GM19467 (cell line): ENCODE measurements around the gene MOSPD3.

Experiments
- ATAC-seq: cut with Tn5 transposase; IDR thresholded peaks from one replicate; pipeline ENCODE4 v1.9.1; 2021; ENCODE audit warnings: mild to moderate bottlenecking, moderate library complexity; ENCODE audit not compliant: unreplicated experiment

Gene MOSPD3

DNA sequence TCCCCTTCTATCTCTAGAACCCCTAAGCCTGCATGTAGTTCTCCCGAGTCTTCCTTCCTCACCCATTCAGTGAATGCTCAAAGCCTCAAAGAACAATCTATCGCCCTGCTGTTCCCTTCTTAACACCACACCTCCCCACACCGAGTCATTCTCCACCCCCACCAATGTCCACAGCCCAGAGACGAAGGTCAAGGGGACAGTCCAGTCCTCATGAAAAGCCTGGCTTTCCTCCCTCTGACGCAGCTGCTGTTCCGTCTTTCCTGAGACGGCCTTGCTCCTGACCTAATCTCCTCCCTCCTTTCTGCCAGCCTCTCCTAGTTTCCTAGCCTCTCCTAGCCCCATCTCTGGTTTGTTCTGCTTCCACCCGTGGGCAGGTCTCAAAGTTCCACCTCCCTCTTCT is 9.2 kb downstream of the MOSPD3 start:
- ATAC-seq = no peak

DNA sequence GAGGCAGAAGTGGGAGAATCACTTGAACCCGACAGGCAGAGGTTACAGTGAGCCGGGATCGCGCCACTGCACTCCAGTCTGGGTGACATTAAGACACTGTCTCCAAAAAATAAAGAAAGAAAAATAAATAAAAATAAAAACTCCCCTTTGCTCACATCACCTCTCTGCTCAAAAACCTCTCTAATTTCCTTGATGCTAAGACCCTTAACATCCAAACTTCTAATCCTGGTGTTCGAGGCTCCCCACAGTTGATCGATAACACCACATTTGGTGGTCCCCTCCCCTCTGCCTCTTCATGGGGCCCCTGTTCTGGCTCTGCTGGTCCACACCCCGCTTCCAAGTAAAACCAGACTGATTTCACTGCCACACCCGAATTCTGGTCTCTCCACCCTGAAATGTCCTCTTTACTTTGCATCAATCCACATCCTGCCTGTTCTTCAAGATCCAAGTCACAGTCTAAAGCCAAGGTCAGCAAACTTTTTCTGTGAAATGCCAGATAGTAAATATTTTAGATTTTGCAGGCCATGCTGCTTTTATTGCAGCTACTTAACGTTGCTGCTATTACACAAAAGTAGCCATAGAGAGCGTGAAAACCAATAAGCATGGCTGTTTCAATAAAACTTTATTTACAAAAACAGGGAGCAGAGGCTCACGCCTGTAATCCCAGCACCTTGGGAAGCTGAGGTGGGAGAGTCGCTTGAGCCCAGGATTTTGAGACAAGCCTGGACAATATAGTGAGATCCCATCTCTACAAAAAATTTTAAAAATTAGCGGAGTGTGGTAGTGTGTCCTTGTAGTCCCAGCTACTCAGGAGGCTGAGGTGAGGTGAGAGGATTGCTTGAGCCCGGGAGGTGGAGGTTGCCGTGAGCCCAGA is 11.8 kb downstream of the MOSPD3 start:
- no peak for ATAC-seq

DNA sequence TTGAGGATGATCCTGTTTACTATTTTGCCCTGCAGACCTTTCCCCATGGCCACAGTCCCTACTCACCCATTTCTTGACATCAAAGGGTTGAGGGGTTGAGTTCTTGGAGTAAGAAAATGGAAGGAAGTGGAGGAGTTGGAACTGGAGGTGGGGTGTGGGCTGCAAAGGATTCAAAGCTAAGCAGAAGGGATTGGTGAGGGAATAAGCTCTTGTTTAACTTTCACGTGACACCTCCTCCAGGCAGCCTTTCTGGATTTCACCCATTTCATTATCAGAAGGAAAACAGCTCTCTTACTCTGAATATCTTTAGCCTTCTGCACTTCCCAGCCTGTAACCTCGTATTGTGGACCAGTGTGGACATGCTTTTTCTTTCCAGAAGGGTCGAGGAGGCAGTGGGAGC is 13.7 kb downstream of the MOSPD3 start:
- ATAC-seq = no peak

DNA sequence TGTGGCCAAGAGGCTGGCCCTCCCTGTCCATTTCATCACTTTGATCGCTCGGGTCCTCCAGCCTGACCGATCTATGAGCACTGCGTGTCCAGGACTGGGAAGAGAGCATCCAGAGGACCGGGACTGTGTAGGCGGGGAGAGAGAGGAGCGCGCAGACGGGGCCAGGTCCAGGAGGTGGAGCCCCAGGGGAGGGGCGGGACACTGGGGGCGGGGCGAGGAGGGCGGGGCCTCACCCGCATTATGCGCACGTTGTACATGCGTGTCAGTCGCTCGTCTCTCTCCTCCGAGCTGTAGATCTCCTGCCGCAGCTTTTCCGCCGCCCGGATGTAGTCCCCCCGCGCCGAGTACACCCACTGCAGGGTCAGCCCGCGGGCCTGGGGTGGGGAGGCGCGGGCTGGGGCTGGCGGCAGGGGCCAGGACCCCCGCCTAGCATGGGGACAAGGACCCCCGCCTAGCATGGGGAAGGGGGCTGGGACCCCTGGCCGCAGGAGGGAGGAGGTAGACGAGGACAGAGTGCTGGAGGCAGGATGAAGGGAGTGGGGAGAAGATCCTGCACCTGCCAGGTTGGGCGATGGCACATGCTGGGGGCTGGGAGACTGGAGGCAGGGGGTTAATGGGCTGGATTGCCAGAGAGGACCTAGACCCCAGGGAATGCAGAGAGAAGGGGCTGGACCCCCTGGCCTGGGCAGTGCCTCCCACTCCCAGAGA is 14.3 kb downstream of the MOSPD3 start:
- peak; percentile 57 for ATAC-seq

DNA sequence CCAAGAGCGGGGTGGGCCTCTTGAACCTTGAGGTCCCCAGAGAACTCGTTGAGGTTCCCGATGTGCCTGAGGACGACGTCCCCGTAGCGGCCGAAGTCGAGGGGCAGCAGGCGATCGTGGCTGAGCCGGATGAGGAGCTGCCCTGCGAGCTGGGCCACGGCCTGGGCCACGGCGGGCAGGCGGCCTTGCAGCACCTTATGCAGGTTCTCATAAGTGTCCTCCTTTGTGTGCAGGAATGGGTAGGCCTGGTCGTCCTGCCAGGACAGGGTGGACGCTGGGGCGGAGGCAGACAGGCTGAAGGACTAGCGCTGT is 14.9 kb downstream of the MOSPD3 start:
- ATAC-seq = no peak

DNA sequence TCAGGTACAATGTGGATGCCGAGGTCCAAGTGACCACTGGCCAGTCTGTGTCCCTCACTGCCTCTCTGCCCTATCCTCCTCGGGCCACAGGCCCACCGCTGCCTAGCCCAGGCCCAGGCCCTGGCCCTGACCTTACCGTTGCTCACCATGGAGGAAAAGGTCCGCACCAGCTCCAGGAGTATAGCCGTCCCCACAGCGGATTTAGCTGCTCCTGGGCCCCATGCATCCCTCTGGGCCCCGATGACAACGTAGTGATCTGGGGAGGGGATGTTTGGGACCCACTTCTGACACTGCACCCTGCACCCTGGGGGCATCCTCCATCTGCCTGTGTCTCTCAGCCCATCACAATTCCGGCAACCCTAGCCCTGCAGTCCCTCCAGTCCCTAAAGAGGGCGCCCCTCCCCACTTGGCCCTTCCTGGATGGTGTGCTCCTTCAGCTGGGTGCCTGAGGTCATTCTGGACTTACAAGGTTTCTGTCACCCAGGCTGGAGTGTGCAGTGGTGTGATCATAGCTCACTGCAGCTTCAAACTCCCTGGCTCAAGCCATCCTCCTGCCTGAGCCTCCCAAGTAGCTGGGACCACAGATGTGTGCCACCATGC is 16.9 kb downstream of the MOSPD3 start:
- no peak for ATAC-seq

DNA sequence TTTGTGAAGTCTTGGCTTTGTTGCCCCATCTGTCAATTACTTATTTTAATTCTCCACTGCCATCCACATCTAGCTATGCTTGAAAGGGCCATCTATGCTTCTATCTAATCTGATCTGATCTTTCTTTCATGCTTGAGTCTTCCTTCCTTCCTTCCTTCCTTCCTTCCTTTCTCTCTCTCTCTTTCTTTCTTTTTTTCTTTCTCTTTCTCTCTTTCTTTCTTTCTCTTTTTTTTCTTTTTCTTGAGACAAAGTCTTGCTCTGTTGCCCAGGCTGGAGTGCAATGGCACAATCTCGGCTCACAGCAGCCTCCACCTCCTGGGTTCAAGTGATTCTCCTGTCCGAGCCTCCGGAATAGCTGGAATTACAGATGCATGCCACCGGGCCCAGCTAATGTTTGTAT is 17.7 kb downstream of the MOSPD3 start:
- no peak for ATAC-seq

DNA sequence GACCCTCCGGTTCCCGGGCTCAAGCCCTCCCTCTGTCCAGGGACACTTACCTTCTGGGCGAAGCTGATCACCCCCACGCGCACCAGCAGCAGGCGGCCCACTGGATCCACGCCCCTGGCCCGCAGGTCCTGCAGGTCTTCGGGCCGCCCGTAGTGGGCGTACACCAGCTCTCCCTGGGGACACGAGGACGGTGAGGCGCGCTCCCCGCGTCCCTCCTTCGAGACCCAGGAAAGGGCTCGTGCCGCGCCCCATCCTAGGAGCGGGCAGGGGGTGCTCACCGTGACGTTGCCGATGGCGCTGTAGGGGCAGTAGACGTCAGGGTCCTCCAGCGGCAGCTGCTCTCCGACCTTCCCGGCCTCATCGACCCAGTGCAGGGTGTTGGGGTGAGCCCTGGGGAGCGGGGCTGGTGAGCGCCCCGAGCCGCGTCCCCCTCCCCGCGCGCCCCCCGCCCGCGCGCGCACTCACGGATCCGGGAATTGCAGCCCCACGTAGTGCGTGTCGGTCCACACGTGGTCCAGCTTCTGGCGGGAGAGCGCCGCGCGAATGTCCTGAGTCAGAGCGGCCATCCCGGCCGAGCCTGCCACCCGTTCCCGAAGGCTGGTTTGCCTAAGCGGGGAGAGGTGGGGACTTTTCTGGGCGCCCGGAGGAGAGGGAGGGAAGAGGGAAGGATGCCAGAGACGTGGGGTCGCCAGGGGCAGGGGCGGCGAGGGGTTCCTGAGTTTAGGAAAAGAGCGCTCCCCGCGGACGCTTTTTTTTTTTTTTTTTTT is 20.8 kb downstream of the MOSPD3 start:
- no peak for ATAC-seq

DNA sequence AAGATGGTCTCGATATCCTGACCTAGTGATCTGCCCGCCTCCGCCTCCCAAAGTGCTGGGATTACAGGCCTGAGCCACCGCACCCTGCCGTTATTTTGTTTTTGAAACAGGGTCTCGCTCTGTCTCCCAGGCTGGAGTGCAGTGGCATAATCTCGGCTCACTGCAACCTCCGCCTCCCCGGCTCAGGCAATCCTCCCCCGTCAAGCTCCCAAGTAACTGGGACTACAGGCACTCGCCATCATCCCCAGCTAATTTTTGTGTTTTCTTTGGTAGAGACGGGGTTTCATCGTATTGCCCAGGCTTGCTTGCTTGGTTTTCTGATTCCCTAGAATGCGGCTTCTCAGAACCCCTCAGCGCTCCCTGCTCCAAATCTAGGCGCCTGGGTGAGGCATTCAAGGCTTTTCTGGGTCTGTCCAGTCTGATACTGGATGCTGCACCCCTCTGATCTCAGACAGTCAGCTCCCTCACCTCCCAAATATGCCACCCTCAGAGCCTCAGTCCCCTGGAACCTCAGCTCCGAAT is 27.7 kb downstream of the MOSPD3 start:
- ATAC-seq = no peak

DNA sequence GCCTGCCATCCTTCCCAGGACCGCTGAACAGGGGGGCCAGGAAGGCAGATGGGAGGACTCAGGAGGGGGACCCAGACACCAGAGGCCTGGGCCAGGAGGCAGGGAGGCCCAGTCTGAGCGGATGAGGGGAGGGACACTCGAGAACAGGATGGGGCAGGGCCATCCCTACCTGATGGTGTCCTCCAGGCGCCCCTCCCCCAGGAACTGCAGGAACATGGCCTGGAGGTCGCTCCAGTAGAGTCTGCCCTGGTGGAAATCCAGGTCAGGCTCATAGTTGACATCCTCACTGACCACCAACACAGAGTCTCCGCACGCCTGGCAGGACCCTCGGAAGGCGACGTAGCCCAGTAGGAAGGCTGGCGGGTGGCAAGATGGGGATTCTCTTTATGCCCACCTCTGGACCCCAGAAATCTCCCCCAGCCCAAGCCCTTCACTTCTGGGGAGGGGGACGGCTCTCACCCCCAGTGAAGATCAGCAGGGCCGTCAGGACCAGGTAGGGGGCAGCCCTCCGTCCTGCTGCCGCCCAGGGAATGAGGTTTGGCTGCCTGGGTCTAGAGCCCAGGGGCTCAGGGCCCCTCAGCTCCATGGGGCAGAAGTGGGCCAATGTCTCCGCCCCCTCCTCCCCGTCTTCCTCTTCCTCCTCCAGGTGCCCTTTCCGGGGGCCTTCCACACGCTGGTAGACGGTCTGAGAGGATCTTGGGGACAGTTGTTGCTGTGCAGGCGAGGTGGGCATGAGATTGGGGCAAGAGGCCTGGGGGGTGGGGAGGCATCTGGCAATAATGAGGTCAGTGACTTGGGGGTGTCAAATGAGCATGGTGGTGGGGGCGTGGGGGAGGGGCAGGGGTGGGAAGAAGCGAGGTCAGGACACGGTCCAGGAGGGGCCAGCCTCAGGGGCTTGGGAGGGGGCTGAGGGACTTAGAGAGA is 28.4 kb downstream of the MOSPD3 start:
- no peak for ATAC-seq

DNA sequence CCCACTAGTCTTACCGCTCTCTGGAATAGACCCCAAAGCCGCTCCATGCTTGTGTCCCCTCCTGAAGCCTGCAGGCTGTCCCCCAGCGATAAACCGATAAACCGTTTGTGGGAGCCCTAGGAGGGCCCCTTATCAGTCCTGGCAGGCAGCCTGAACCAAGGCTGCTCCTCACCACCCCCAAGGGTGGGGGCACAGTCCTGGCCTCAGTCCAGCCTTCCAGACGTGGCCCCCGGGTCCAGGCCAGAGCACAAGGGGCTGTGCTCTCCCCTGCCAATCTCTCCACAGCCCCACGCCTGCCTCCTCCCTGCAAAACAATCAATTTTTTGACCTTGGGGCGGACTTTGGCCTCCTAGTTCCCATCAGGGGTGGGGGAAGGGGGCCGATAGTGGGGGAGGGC is 29.1 kb downstream of the MOSPD3 start, which contains the start of gene TFR2:
TFR2 (minus strand) TSS at position 90 of the 397 bp plus-strand sequence; CDS start at position 47, 43 bp downstream.
- no peak for ATAC-seq

DNA sequence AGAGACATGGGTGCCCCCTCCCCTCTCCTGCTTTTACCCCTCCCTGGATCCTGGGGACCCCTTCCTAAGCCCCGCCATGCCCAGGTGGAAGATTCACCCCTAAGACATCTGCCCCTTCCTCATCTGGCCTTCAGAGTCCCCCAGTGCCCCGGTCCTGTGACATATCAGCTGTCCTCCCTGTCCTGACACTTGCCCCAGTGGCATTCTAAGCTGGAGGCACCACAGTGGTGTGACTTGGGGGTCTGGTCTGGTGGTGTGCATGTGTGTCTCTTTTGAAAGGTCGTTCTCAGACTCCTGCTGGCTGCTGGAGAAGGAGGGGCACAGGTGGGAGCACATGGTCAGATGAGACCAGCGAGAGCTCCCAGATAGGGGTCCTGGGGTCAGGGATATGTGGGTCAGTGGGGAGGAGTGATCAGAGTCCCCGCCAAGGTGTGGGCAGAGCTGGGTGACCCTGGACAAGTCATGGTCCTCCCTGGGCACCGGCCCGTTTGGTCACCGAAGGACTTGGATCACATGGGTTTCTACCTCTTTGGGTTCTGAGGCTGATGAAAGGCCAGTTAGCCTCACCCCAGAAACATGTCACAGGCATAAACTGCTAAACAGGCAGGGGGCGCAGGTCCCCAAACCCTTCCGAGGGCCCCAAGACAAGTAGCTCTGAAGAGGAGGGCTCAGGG is 29.7 kb downstream of the MOSPD3 start:
- no peak for ATAC-seq

DNA sequence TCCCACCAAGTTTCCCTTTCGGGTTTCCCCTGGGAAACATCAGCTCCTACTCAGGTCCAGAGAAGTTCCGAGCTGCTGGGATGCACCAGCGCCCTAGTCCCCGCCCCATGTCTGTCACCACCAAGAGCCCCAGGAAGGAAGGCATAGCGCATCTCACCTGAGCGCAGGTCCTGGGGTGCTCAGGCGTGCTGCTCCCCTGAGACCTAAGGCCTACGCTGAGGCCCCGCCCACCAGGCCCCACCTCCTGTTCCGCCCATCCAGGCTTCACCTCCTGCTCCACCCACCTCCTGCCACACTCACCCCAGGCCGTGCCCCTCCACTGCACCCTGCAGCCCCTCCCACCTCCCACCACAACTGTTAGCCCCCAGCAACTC is 30.2 kb downstream of the MOSPD3 start:
- ATAC-seq = no peak

DNA sequence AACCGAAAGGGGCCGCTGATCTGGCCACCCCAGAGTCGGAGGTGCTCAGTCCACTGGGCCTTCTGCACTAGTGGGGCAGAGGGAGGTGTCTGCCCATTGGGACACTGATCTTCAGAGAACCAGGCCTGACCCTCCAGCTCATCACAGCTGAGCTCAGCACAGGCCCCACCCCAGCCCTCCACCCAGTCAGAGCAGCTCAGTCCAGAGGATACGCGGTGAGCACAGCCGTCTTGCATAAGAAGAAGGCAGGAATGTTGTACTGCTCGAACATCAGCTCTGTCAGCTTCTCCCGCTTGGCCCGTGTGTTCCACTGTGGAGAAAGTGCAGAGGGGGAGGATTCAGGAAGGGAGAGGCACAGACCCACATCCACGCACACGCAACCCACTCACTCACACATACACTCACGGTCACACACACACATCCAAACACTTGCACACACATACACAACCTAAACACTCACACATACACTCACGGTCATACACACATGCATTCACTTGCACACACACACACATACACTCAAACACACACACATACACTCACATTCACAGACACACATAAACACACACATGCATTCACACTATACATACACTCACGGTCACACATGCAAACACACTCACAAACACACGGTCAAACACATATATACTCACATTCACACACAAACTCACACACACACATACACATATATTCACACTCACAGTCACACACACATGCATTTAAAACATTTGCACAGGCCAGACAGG is 37.7 kb downstream of the MOSPD3 start:
- no peak for ATAC-seq

DNA sequence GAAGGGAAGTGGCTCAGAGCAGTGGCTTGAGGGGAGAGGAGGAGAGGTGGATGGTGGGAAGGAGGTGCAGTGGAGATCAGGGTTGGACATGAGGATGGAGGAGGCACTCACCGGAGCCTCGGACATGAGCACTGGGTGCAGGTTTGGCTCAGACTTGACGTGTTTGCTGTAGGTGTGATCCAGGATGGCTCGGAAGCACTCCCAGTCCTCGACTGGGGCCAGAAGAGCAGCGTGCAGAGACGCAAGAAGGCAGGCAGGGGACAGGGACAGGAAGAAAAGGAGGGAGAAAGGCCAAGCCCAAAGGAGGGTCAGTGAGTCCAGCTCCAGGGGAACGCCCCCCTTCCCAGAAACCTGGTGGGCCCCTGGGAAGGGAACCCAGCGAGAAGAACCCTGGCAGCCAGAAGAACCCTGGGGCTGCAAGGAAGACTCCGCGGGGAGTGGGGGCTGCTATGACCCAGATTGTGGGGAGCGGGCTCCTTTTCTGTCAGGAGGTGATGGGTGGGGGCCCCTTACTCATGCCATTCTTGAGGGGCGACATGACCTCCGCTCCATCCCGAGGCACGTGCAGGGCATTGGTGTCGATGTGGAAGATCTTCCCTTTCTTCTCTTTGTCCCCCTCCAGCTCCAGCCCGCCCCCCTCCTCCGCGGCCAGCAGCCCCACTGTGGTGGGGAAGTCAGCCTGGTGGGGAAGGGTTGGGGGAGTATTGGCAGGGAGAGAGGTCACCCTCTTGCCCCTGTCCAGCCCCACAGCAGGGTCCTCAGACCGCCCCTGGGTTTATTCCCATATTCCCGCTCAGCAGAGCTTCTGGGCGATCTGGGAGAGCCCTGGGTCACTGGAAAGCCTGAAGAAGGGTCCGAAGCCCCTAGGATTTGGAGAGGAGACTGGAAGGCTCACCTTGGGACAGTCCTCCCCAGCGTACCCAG is 42.8 kb downstream of the MOSPD3 start:
- ATAC-seq = no peak

DNA sequence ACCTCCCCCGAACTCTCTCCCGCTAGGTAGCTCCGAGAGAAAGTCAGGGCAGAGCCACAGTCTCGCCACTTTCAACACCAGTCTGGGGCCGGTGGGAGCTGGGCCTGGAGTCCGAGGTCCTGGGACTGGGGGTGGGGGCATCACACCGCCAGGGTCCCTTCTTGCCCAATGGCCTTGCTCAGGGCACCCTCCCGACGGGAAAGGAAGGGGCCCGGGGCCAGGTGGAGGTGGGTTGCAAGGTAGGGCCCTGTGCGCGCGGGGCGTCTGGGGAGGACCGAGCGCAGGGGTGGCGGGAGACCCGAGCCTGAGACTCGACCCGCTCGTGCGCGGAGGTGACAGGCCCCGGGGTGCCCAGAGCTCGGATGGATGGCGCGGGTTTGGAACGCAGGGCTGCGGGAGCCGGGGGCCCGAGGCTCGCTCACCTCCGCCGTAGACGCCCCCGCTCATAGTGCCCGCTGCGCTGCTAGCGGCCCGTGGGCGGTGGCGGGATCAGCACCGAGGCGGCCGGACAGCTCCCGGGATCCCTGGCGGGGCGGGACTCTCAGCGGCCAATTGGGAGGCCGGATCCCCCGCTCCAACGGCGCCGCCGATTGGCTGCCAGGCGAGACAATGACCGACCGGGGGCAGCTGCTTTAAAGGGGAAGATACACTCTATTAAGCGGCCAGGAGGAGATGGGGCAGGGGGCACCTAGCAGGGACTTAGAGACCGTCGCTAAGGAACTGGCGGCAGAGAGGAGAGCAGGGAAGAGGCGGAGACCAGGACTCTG is 43.8 kb downstream of the MOSPD3 start, which contains the start of gene ACTL6B:
ACTL6B (minus strand) TSS at position 541 of the 767 bp plus-strand sequence; CDS start at position 447, 94 bp downstream.
- no peak for ATAC-seq
